SKM-1 (cell line): ENCODE measurements around the gene GTPBP6.
"Not testable (repeated sequence)": the region's sequence is repeated elsewhere in the genome, so short reads cannot be mapped to it uniquely, and the experiment has no call there.

Source experiments
- DNase-seq: peaks from one replicate; lab custom pipeline; 2025; ENCODE audit not compliant: unreplicated experiment; lab: John Stamatoyannopoulos, UW

The GTPBP6 gene

GRCh38 chrX:335758-336155, 17.2 kb upstream of the GTPBP6 start:
- no peak for DNase-seq

DNA sequence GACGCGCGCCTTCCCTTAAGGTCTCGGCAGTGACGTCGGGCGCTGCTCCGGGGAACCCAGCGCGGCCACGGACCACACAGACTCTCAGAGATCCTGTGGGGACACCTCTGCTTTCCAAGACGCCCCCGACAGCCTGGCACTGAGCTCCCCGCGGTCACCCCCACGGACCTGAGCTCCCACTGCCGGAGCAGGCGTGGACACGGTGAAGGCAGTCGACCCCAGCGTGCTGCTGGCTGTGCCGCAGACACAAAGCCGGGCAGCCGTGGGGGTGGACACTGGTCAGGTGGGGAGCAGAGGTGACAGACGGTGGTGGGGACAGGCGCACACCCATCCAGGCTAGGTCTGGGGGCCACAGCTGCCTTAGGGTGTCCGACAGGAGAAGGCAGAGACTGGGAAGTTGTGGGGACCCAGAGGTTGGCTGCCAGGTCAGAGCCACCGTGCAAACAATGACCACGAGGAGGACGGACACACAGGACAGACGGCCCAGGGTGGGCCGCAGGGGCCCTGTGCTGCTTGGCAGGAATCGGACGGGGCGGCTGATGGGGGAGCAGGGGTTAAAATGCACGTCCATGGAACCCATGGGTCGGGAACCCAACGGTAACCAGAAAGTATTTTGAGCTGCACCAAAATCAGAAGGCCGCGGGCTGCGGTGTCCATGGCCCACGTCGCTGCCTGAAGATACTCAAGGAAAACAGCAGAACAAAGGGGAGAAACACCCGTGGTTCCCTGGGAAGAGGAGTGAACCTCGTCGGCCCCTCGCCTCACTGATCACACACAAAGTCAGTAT, 16.6 kb upstream of the GTPBP6 start:
- DNase-seq = no peak

- DNase-seq = no peak
Observed at GRCh38 chrX:334331-334891, 15.8 kb upstream of the GTPBP6 start.

GRCh38 chrX:333611-334311, 15.2 kb upstream of the GTPBP6 start:
- DNase-seq = no peak

DNA sequence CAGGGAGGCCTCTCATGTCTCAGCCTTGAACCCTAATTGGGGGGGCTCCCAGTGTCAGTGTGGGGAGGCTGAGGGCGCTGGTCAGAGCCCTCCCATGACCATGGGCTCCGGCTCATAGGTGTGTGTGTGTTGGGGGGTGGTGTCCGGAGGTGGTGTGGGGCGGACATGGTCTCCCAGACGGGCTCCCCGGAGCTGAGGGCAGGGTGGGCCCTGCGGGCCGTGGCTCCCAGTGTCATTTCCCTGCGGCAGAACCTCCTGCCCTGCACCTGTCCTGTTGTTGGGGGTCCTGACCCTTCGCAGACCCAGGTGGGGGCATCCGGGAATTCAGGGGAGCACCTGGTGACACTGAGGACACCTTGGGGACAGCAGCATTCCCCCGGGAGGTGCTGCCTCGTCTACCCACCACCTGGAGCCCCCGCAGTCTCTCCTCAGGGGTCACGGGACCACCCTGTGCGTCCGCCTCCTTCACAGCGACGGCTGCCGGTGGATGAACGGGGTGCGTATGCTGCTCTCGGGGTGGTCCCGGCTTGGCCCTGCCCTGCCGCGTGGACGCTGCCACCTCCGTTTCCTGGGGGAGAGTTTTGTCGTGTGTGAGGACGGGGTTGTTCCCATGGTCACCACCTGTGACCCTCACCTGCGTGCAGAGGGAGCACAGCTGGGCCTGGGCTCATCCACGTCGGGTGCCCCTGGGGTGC, 14.5 kb upstream of the GTPBP6 start:
- DNase-seq = no peak

DNA sequence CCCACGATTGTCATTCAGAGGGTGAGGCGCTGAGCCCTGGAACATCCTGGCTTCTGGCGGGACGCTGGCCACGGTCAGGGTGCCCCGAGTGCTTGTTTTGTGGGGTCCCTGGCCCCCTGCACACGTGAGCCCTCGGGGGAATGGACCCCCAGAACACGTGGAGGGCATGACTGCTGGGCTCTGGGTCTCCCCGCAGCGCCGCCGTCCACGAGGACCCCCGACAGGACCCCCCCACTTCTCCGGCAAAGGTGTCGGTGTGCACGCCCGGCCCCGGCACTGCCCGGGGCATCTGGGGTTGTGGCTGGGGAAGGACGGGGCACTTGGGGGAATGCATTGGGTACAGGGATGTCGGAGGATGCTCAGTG, 13.9 kb upstream of the GTPBP6 start:
- no peak for DNase-seq

GRCh38 chrX:331825-332495, 13.4 kb upstream of the GTPBP6 start:
- DNase-seq = no peak

GRCh38 chrX:331151-331824, 12.7 kb upstream of the GTPBP6 start:
- no peak for DNase-seq

DNA sequence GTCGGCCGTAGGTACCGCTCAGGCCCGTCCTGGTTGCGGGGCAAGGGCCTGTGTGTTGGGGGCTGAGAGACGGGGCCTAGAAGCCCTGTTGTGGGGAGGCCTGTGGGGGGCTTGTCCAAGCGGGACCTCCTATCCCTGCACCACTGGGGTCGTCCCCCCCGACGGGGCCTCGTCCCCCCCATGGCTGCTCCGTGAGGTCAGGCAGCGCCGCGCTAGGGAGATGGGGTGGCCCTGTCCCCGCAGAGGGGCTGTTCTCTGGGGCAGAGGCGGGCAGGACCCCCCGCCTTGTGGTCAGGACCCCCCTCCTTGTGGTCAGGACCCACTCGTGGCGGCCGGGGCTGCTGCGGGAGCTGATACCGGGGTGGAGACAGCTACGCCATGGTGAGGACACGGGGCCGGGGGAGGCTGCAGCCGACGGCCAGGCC, 12.1 kb upstream of the GTPBP6 start:
- no peak for DNase-seq

- not testable (repeated sequence) for DNase-seq
Observed at GRCh38 chrX:330141-330725, 11.6 kb upstream of the GTPBP6 start.

- no peak for DNase-seq
Observed at GRCh38 chrX:329291-329910, 10.8 kb upstream of the GTPBP6 start.

DNA sequence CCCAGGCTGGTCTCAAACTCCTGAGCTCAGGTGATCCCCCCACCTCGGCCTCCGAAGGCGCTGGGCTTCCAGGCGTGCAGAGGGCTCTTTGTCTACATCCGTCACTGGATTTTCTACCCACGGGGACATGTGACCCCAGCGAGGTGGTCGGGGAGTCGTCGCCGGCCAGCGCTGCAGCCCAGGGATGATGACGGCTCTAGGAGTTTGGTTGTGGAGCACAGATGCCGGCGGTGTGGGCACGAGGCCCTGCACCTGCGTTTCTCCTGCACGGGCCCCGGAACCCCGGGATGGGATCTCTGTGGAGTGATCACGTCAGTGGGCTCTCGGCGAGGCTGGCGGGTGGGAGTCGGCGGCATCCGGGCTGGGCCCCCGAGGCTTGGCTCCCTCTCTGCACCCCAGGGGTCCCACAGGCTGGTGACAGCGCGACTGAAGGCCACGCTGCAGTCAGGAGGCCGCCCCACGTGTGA, 9.1 kb upstream of the GTPBP6 start:
- no peak for DNase-seq

DNA sequence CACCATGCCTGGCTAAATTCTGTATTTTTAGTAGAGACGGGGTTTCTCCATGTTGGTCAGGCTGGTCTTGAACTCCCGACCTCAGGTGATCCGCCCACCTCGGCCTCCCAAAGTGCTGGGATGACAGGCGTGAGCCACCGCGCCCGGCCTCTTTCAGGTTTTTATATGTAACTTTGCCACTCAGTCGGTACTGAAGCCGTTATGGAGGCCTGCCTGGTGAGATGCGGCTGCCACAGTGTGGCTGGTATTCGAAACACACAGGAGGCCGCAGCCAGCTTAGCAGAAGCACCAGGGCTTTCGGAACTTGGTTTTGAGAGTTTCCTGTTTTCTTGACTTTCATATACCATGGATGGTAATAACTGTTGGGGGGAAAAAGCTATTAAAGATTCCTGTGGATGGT, 6.1 kb upstream of the GTPBP6 start:
- DNase-seq = not testable (repeated sequence)

DNA sequence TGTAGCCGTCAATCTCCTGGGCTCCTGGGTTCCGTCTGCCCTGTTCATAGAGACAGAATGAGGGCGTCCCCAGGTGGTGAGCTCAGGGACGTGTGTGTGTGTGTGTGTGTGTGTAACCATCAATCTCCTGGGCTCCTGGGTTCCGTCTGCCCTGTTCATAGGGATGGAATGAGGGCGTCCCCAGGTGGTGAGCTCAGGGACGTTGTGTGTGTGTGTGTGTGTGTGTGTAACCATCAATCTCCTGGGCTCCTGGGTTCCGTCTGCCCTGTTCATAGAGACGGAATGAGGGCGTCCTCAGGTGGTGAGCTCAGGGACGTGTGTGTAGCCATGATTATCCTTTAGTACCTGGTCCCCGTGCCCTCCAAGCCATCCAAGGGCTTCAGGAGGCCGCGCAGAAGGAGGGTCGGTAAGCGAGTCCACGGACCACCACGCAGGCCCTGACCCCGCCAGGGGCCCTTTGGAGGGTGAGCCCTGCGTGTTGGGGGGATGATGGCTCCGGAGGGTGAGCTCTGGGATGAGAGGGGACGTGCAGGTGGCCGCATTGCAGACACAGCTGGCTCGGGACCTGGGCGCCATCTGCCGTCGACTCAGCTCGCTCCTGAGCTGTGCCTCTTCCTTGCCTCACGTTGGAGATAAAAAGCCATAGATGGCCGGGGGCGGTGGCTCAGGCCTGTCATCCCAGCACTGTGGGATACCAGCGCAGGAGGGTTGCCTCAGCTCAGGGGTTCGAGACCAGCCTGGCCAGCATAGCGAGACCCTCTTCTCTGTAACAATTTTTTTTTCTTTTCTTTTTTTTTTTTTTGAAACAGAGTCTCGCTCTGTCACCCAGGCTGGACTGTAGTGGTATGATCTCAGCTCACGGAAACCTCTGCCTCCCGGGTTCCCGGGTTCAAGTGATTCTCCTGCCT, 5.4 kb upstream of the GTPBP6 start:
- DNase-seq = no peak

DNA sequence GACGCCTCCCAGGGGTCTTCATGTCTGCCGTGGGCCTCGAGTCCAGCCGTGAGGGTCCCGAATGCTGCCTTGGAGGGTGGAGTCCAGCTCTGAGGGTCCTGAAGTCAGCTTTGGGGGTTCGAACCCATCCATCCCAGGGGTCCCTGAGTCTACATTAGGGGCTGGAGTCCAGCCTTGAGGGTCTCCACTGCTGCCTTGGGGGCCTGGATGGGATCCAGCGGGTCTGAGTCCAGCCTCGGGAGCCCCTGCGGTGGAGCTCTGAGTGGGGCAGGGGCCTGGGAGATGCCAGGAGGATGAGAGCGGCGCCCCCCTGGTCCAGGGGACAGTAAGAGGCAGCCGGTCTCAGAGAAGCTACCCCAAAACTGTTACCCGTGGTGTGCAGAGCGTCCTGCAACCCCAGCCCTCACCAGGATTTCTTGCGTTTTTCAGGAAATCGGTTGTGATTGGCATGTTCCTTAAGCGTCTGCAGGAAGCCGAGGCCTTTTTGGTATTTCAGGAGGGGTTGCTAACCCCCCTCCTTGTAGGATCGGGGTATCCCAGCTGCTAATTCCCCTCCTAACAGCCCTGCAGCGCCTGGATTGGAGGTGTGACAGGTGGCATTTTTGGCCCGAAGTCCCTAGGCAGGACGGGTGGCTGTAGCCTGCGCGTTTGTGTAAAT, 1.7 kb upstream of the GTPBP6 start:
- DNase-seq = no peak

DNA sequence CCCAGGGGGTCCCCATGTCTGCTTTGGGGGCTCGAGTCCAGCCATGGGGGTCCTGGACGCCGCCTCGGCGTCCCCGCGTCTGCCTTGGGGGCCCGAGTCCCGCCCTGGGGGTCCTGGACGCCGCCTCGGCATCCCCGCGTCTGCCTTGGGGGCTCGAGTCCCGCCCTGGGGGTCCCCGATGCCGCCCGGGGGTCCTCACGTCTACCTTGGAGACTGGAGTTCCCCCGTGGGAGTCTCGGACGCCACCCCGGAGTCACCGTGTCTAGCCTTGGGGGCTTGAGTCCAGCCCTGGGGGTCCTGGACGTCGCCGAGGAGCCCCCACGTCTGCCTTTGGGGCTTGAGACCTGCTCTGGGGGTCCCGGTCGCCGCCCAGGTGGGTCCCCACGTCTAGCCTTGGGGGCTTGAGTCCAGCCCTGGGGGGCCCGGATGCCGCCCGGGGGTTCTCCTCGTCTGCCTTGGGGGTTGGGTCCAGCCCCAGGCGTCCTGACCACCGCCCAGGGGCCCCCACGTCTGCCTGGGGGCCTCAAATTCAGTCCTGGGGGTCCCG, 1.1 kb upstream of the GTPBP6 start:
- DNase-seq = no peak

- DNase-seq = no peak
Observed at GRCh38 chrX:318068-318738, 393 bp downstream of the GTPBP6 start.
